GM23248 (cell line): ENCODE results near the gene POFUT1.
"Not testable (repeated sequence)": the region's sequence is repeated elsewhere in the genome, so short reads cannot be mapped to it uniquely, and the experiment has no call there.

Experiments
- EZH2 ChIP-seq: fragments of 200-600 bp; sonication (generic); IDR thresholded peaks from 2 replicates; pipeline ENCODE4 v1.6.1; 2018; ENCODE audit warnings: antibody characterized with exemption, mild to moderate bottlenecking; ENCODE audit not compliant: insufficient read depth, poor library complexity, severe bottlenecking
- EZH2phosphoT487 ChIP-seq: fragments of 200-600 bp; sonication (generic); IDR thresholded peaks from 2 replicates; pipeline ENCODE4 v1.6.1; 2018; ENCODE audit warnings: antibody characterized with exemption, moderate library complexity, mild to moderate bottlenecking, low read depth; ENCODE audit not compliant: insufficient read depth

DNA sequence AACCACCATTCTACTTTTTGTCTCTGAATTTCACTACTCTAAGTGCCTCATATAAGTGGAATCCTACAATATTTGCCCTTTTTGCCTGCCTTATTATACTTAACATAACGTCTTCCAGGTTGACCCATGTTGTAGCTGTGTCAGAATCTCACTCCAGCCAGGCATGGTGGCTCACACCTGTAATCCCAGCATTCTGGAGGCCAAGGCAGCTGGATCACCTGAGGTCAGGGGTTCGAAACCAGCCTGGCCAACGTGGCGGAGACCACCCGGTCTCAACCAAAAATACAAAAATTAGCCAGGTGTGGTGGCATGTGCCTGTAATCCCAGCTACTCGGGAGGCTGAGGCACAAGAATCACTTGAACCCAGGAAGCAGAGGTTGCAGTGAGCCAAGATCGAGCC lies 30.0 kb upstream of the POFUT1 start:
- not testable (repeated sequence) for TF ChIP-seq EZH2, EZH2phosphoT487
